Skin of body (tissue), 2 donors: ENCODE results near the gene NOL4L. TPM values are rescaled to one million over a fixed set of nuclear protein-coding genes. Genes with fewer than 3 reads are reported as not detected.

ENCODE experiments used
- DNase-seq: peaks from one replicate; lab custom pipeline; 2025; lab: John Stamatoyannopoulos, UW
- total RNA-seq: library from RNA; depleted of rRNA; stranded (reverse); fragments of >200 nt; gene quantifications from one replicate; pipeline ENCODE4 v1.2.3, GENCODE V29; 2014

The NOL4L gene
- total RNA-seq, 1 donor from 2014 or later, result 4.3 TPM

GRCh38 chr20:32613192-32614053, 28.3 kb upstream of the NOL4L start:
- DNase-seq, result no peak

DNA sequence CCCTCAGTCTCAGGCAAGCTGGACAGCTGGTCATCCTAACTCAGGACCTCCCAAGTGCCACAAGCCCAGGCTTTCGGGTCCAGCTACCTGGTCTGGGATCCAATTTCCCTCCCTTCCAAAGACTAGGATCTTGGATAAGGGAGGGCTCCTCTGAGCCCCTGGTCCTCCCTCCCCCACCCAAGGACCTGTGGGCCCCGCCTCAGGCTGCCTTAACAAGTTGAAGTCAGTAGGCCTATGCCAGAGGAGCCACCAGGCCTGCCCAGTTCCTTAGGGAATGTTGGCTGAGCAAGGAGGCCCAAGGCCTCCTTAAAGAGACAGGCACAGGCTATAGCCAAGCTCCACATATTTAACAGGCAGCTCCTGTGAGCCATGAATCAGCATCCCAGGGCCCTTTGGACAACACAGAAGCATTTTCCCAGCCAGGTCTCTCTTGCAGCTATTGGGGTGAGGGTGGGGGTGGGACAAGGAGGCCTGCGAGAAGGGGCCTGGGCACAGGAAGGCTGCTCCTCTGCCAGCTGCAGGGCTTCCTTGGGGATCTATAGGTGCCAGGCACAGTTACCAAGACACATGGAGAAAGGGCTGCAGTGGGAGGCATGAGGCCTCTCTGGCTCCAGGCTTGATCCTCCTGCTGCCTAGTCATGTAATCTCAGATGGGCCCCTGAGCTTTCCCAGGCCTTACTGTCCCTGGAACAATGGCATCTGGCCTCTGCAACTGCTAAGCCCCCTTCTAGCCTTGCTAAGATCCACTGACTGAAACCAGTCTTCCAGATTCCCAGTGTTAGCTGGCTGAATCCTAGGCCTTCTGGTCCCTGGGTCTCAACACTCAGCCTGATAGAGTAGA, 27.4 kb upstream of the NOL4L start:
- DNase-seq, result no peak

- no peak for DNase-seq
These were observed 26.7 kb upstream of the NOL4L start for GRCh38 chr20:32611868-32612267.

- no peak for DNase-seq
These were observed 26.2 kb upstream of the NOL4L start for GRCh38 chr20:32611286-32611685.

GRCh38 chr20:32610472-32611218, 25.5 kb upstream of the NOL4L start:
- DNase-seq, result no peak

GRCh38 chr20:32609993-32610392, 24.9 kb upstream of the NOL4L start:
- DNase-seq, result no peak

- DNase-seq, result no peak
These were observed 24.1 kb upstream of the NOL4L start for GRCh38 chr20:32609111-32609773.

GRCh38 chr20:32608664-32609015, 23.5 kb upstream of the NOL4L start:
- DNase-seq, result no peak

GRCh38 chr20:32607727-32608663, 22.9 kb upstream of the NOL4L start:
- DNase-seq, result no peak

DNA sequence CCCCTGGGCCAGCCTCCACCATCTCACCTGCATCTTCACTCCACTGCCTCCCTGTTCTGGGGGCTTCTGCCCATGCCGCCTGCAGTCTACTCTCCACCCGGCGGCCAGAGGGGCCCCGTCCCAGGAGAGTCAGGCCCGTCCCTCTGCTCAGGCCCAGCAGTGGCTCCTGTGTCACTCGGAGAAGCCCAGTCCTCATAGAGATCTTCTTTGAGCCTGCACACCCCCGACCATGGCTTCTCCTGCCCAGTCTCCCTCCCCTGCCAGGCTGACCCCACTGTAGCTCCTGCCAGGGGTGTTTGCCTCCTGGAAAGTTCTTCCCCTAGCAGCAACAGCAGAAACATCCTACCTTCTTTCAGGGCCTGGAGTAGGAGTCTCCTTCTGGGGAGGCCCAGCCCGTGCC, 22.2 kb upstream of the NOL4L start:
- no peak for DNase-seq

- no peak for DNase-seq
These were observed 21.7 kb upstream of the NOL4L start for GRCh38 chr20:32606790-32607189.

DNA sequence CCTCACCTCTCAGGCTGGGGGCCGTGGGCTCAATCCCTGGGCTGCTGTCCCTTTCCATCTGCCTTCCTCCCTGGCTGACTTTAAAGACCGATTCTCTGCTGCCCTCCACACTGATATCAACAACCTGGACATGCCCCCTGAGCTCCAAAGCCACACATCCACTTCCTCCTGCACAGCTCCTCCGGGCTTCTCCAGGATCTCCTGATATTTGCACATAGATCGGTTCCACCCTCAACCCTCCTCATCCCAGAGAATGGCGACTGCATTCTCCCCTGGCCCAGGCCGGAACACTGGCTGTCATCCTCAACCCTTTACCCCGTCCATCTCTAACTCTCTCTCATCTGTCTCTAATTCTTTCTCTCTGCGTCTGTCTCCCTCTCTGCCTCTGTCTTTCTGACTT, 21.0 kb upstream of the NOL4L start:
- DNase-seq, result no peak

DNA sequence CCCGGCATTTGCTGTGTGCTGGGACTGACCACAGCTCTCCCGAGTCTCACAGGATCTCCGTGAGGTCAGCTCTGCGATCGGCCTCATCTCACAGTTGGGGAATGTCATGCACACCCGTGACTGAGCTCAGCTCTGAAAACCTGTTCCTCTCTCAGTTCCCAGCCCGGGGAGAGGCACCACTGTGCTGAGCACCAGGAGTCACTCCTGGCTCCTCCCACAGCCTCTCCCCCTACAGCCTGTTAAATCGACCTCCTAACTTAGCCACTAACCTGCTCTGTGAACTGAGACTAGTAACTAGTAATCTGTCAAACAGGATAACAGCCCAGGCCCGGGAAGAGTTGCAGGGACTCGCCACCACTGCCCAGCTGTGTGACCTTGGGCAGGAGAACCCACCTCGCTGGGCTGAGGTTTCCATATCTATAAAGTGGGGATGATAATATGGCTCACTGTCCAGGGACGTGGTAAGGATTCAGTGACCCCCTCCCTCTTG, 20.1 kb upstream of the NOL4L start:
- DNase-seq, result no peak

DNA sequence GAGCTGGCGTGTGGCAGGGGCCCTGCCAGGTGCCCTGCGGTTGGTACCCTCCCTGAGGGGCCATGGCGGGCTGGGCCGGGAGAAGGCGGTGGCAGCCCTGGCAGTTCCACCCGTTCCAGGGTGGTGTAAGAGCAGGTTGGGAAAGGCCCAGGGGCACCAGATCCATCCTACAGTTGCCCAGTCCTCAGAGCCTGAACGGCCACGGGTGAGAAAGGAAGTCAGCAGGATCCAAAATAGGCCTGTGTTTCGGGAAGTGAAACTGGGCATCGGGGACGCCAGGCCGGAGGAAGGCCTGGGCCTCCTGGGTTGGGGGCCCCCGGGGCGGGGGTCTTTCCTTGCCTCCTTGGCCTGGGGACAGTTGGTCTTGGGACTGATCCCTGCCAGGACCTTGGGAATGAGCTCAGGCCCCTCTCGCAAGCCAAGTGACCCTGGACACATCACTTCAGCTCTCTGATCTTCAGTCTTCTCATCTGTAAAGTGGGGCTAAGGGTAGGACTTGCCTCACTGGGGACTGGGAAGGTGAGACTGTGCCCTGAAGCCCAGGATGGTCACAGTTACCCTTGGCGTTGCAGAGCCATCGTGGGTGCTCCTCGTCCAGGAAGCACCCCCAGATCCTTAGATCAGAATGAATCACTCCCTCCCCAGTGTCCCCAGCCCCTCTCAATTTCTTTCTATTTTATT, 18.1 kb upstream of the NOL4L start:
- no peak for DNase-seq

DNA sequence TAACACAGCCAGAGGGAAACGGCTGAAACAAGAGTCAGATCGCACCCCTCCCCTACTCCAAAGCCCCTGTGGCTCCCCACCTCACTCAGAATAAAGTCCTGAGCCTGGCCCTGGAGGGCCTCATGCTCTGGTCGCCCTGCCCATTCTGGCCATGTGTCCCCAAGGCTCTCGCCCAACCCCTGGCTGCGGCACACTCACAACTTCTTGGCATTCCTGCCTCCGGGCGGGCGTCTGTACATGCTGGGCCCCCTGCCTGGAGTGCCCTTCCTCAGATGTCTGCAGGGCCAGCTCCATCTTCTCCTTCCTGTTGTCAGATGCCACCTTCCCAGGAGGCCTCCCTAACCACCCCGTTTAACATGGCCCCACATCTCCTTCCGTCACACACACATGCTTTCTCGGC, 17.1 kb upstream of the NOL4L start:
- DNase-seq, result no peak

DNA sequence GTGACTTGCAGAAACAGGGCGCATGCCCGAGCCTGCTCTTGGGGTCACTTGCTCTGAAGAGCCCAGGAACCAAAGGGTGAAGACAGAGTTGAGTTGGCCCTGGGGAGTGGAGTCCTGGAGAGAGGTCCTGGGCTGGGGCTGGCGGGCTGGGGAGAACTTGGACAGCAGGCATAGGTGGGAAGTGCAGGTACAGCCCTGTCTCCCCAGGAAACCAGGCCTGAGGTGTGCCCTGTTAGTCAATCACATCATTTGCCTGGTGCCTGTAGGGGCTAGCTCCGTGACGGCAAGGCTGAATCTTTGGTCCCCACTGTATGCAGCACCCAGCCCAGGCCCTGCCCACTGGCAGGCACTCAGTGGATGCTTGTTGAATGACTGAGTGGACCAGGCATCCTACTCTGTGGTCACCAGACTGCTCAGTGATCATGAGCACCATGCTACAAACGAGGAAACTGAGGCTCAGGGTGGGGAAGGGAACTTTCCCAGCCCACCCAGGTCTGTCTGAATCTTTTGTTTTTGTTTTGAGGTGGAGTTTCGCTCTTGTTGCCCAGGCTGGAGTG, 15.6 kb upstream of the NOL4L start:
- no peak for DNase-seq

DNA sequence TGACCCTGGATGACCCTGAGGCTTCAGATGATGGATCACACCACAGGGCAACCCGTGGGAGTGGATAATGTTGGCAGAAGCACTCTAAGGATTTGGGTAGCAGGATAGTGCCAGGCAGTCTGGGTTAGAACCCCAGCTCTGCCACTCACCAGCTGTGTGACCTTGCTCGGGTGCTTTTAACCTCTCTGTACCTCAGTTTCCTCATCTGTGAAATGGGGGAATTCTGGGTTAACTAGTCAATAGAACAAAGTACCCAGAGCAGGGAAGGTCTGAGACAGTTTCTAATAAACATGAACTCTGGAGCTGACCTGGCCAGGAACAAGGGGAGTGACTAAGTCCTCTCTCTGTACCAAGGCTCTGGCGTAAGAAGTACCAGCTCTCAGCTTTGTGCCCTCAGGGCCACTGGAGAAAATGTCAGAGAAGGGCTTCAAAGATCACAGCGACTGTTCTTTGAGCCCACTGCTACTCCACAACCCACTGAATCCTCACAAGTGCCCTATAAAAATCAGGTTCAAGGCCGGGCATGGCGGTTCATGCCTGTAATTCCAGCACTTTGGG, 14.7 kb upstream of the NOL4L start:
- DNase-seq, result no peak

DNA sequence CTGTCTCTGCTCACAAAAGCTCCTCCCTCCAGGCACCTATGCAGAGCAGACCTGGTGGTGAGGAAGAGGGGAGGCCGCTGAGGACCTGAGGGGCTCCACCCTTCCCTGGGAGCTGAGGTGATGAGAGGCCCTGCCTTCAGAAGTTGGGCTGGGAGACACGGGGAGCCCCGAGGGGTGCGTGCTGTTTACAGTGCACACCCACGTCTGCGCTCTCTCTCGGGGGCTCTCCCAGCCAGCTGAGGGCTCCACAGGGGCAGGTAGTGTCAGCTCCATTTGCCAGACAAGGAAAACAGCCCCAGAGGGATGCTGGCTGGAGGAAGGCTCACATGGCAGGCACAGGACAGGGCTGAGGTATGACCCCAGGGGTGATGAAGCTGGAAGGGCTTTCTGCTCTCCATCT, 13.5 kb upstream of the NOL4L start:
- no peak for DNase-seq

GRCh38 chr20:32597714-32598113, 12.6 kb upstream of the NOL4L start:
- DNase-seq, result no peak
